Measurements from ENCODE around the gene TMEM117. TPM values are rescaled to one million over a fixed set of nuclear protein-coding genes. Genes with fewer than 3 reads are reported as not detected.
A peak's percentile ranks its signal among the peaks of the same experiment; 100 is the strongest.
"Not testable (repeated sequence)": the region's sequence is repeated elsewhere in the genome, so short reads cannot be mapped to it uniquely, and the experiment has no call there.

Gene TMEM117
- total RNA-seq, 1 experiment from 2014 or later, result 4.3 TPM

DNA sequence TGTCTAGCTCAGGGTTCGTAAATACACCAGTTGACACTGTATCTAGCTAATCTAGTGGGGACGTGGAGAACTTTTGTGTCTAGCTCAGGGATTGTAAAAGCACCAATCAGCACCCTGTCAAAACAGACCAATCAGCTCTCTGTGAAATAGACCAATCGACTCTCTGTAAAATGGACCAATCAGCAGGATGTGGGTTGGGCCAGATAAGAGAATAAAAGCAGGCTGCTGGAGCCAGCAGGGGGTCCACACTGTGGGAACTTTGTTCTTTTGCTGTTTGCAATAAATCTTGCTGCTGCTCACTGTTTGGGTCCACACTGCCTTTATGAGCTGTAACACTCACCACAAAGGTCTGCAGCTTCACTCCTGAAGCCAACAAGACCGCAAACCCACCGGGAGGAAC is 28.7 kb downstream of the TMEM117 start:
- not testable (repeated sequence) for DNase-seq, H3K27me3 ChIP-seq, H3K9me3 ChIP-seq, H3K36me3 ChIP-seq, H3K4me3 ChIP-seq

DNA sequence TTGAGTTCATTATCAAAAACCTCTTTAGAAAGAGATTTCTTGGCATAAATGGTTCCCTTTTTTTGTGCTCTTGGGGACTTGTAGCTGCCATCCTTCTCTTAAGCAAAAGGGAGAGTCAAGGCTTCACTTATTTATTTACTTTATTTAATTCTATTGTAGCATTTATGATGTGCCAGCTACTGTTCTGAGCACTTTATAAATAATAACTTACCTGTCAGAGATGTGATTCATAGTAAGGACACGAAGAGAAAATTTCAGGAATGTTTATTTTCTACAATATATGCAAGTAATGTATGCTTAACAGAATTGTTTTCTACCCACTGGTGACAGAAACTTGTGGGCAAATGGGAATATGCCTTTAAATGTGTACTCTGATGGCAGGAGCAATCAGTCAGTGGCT is 33.3 kb downstream of the TMEM117 start:
- Histone ChIP-seq H3K9me3 (no peaks in the 10 kb centered on the region), H3K4me3 (no peak overlapping the region), H3K36me3 (no peaks in the 10 kb centered on the region), H3K27me3 (no peaks in the 10 kb centered on the region)
- no peak for DNase-seq

DNA sequence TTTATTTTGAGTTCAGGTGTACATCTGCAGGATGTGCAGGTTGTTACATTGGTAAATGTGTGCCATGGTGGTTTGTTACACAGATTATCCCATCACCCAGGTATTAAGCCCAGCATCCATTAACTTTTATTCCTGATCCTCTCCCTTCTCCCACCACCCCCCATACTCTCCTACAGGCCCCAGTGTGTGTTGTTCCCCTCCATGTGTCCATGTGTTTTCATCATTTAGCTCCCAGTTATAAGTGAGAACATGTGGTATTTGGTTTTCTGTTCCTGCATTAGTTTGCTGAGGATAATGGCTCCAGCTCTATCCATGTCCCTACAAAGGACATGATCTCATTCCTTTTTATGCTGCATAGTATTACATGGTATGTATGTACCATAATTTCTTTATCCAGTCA is 33.9 kb downstream of the TMEM117 start:
- H3K9me3 ChIP-seq, H3K4me3 ChIP-seq, H3K36me3 ChIP-seq, DNase-seq, H3K27me3 ChIP-seq: not testable (repeated sequence)

DNA sequence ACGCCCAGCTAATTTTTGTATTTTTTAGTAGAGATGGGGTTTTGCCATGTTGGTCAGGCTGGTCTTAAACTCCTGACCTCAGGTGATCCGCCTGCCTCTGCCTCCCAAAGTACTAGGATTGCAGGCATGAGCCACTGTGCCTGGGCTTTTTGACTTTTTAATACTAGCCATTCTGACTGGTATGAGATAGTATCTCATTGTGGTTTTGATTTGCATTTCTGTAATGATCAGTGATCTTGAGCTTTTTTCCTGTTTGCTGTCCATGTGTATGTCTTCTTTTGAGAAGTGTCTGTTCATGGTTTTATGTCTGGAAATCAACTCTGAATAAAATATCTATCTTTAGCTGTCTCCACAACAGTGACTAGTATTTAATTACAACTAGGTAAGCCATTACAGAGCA is 35.4 kb downstream of the TMEM117 start:
- DNase-seq, H3K9me3 ChIP-seq, H3K4me3 ChIP-seq, H3K36me3 ChIP-seq, H3K27me3 ChIP-seq: not testable (repeated sequence)

DNA sequence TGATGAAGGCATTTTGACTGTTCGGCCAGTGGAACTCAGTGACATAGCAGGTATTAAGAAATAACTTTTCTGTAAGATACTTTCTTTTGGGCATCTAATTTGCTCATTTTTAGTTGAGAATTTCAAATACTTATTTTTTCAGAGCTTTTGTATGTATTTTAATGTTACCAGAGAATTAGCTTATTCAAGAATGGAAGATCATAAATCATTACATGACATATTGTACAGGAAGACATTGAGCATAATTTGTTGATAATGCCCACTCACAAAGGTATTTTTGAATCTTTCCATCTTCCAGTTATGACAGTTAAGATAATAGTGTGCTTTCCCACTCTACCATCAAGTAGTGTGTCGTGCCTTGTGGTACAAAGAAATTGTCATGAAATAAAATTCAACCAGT is 36.5 kb downstream of the TMEM117 start:
- no peak for DNase-seq
- Histone ChIP-seq H3K27me3 (no peaks in the 10 kb centered on the region), H3K9me3 (no peaks in the 10 kb centered on the region), H3K4me3 (no peak overlapping the region), H3K36me3 (no peaks in the 10 kb centered on the region)

DNA sequence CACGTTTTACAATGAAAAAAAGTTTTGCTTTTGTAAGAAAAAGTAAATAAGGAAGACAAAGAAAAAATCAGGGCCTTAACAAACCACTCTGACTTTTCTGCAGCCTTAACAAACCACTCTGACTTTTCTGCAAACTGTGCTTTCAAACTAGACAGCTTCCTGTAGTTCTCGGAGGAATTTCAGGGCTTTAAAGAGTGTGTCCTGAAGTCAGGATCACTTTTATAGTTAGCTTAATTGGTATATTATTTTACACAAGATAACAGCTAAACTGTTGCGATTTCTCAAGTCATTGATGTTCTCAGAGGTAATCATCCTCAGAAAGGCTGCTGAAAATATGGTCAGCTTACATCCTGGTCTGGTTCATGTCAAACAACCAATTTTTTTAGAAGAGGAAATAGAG is 42.2 kb downstream of the TMEM117 start:
- H3K36me3 ChIP-seq, result no peaks in the 10 kb centered on the region
- no peak overlapping the region for H3K4me3 ChIP-seq
- H3K27me3 ChIP-seq, result no peaks in the 10 kb centered on the region
- no peaks in the 10 kb centered on the region for H3K9me3 ChIP-seq
- DNase-seq, result no peak

DNA sequence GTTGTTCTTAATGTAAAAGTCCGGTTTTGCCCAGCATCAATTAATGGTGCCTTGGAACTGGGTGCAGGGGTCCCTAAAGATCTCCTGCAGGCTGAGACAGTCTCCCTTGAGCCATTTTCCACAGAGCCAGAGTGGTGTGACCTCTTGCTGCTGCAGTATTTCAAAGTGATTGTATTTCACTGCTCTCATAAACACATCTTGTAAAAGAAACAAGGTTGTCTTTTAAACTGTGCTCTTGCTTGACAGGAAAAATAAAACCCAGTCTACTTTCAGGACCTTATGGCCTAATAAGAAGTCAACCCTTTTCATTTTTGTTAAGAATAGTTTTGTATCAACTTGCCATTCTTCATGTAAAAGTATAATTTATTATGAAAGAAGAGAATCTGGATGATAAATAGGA is 44.7 kb downstream of the TMEM117 start:
- H3K36me3 ChIP-seq, result no peaks in the 10 kb centered on the region
- H3K4me3 ChIP-seq, result no peak overlapping the region
- no peak for DNase-seq
- H3K27me3 ChIP-seq, result no peaks in the 10 kb centered on the region
- H3K9me3 ChIP-seq, result no peaks in the 10 kb centered on the region

- Histone ChIP-seq H3K4me3 (no peak overlapping the region), H3K9me3 (no peaks in the 10 kb centered on the region), H3K36me3 (no peaks in the 10 kb centered on the region), H3K27me3 (no peaks in the 10 kb centered on the region)
- peak; percentile 19 for DNase-seq
These were observed 46.8 kb downstream of the TMEM117 start for GRCh38 chr12:43882578-43883178.

GRCh38 chr12:43883311-43883710 is 47.4 kb downstream of the TMEM117 start:
- Histone ChIP-seq H3K4me3 (no peak overlapping the region), H3K27me3 (no peaks in the 10 kb centered on the region), H3K36me3 (no peaks in the 10 kb centered on the region), H3K9me3 (no peaks in the 10 kb centered on the region)
- DNase-seq, result no peak

GRCh38 chr12:43883748-43884147 is 47.9 kb downstream of the TMEM117 start:
- no peak overlapping the region for H3K4me3 ChIP-seq
- no peaks in the 10 kb centered on the region for H3K27me3 ChIP-seq
- DNase-seq, result peak; percentile 86
- H3K9me3 ChIP-seq, result no peaks in the 10 kb centered on the region
- no peaks in the 10 kb centered on the region for H3K36me3 ChIP-seq

- no peak for DNase-seq
- H3K36me3 ChIP-seq, result no peaks in the 10 kb centered on the region
- no peak overlapping the region for H3K4me3 ChIP-seq
- no peaks in the 10 kb centered on the region for H3K9me3 ChIP-seq
- no peaks in the 10 kb centered on the region for H3K27me3 ChIP-seq
These were observed 49.0 kb downstream of the TMEM117 start for GRCh38 chr12:43884683-43885410.

DNA sequence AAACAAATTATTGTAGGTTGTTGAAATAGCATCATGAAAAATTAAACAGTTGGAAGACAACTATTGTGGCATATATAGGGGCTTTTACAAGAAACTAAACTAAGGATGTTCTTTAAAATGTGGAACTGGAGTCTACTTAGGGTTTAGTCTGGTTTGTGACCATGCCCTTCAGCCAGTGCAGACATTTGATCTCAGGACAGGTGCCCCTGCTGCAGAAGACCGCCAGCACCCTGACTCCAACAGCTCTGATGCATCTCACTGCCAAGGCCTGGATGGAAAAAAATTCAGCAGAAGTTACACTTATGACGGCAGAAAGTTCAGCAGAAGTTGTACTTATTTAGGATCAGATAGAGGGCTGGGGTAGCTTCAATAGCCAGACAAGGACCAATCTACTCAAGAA is 51.5 kb downstream of the TMEM117 start:
- DNase-seq, result no peak
- H3K9me3 ChIP-seq, result no peaks in the 10 kb centered on the region
- no peaks in the 10 kb centered on the region for H3K27me3 ChIP-seq
- H3K4me3 ChIP-seq, result no peak overlapping the region
- no peaks in the 10 kb centered on the region for H3K36me3 ChIP-seq

- no peak overlapping the region for H3K4me3 ChIP-seq
- H3K36me3 ChIP-seq, result no peaks in the 10 kb centered on the region
- DNase-seq, result no peak
- 0 out of 2 replicates have a peak, but pooled peaks cover 2% of the 10 kb centered on the region for H3K9me3 ChIP-seq
- no peaks in the 10 kb centered on the region for H3K27me3 ChIP-seq
These were observed 56.1 kb downstream of the TMEM117 start for GRCh38 chr12:43891856-43892574.

DNA sequence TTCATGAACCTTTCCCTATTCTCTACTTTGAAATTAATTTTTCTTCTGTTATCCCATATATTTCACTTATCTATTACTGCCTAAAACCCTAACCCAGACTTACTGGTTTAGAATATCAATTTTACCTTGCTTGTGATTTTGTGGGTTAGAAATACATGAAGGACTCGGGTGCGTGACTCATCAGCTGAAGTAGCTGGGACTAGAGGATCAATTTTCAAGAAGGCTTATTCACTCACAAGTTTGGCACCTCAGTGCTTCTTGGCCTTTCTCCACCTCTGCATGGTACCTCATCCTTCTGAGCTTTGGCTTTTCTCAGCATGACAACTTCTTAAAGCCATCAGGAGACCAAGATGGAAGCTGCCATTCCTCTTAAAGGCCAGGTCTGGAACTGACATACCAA is 57.8 kb downstream of the TMEM117 start:
- Histone ChIP-seq H3K27me3 (no peaks in the 10 kb centered on the region), H3K9me3 (0 out of 2 replicates have a peak, but pooled peaks cover 2% of the 10 kb centered on the region), H3K36me3 (no peaks in the 10 kb centered on the region), H3K4me3 (no peak overlapping the region)
- peak; percentile 85 for DNase-seq

DNA sequence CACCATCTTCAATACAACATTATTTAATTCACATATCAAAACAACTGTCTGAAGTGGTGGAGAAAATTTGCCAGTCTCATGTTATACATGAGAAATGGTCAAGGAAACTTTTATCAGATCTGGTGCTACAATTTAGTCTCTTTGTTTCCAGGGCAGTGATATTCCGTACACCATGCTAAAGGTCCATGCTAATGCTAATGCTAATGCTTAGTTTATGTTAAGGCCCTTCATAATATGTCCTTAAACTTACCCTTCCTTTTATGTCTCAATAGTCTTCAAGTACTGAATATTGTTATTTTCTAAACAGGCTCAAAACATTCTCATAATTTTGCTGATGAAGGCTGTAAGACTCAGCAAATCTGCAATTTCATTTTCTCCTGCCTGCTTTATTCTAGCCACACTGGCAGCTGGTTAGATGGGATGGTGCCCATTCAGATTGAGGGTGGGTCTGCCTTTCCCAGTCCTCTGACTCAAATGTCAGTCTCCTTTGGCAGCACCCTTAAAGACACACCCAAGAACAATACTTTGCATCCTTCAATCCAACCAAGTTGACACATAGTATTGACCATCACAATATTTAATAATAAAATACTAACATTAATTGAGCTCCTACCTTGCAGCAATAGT is 59.8 kb downstream of the TMEM117 start:
- Histone ChIP-seq H3K36me3 (no peaks in the 10 kb centered on the region), H3K27me3 (no peaks in the 10 kb centered on the region), H3K4me3 (no peak overlapping the region), H3K9me3 (0 out of 2 replicates have a peak, but pooled peaks cover 2% of the 10 kb centered on the region)
- no peak for DNase-seq

DNA sequence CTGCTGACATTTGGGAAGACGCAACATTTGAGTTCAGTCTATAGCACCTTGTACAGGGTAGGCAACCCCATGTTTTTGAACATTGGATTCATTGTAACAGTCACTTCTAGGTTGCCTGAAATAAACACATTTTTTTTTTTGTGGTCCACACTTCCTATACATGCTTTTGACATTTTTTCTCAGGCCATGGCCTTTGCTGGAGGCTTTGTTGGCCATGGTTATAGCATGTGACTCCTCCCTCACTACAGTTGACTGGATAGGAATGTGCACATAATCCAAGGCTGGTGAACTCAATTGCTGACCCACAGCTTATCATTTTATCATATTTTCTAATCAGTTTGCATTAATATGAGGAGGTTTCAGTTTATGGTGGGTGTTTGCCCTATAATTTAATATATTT is 60.6 kb downstream of the TMEM117 start:
- H3K27me3 ChIP-seq, result no peaks in the 10 kb centered on the region
- 0 out of 2 replicates have a peak, but pooled peaks cover 2% of the 10 kb centered on the region for H3K9me3 ChIP-seq
- H3K36me3 ChIP-seq, result no peaks in the 10 kb centered on the region
- H3K4me3 ChIP-seq, result no peak overlapping the region
- DNase-seq, result peak; percentile 16

- no peaks in the 10 kb centered on the region for H3K27me3 ChIP-seq
- H3K36me3 ChIP-seq, result no peaks in the 10 kb centered on the region
- DNase-seq, result no peak
- H3K4me3 ChIP-seq, result no peak overlapping the region
- 0 out of 2 replicates have a peak, but pooled peaks cover 2% of the 10 kb centered on the region for H3K9me3 ChIP-seq
These were observed 62.6 kb downstream of the TMEM117 start for GRCh38 chr12:43898474-43898873.

Measured in MG63 (cell line).